Right renal pelvis (tissue), 4 donors: ENCODE data around the gene YARS1. TPM values are rescaled to one million over a fixed set of nuclear protein-coding genes. Genes with fewer than 3 reads are reported as not detected.

Experiments
- DNase-seq, 4 donors: peaks; one replicate each; pipeline ENCODE4 v3.0.0-alpha.2; 2013; ENCODE audit warnings: low read depth in 4 of 4, low spot score in 3 of 4, missing footprints in 1 of 4
- polyA plus RNA-seq, 4 donors: library from polyadenylated mRNA; unstranded; fragments of 120-200 nt; gene quantifications; one replicate each; pipeline ENCODE4 v1.2.1, GENCODE V29; 2013; ENCODE audit not compliant: insufficient read length in 4 of 4

YARS1 gene
- polyA plus RNA-seq, 4 donors: 56.2 to 60.3 (median 59.1) TPM

- no peak for DNase-seq
These were observed 50.7 kb downstream of the YARS1 start for GRCh38 chr1:32766328-32766972.

GRCh38 chr1:32765570-32766327 lies 51.4 kb downstream of the YARS1 start:
- no peak for DNase-seq

GRCh38 chr1:32764826-32765569 lies 52.2 kb downstream of the YARS1 start:
- DNase-seq: no peak

- DNase-seq: no peak
These were observed 53.9 kb downstream of the YARS1 start for GRCh38 chr1:32763221-32763620.

- no peak for DNase-seq
These were observed 55.2 kb downstream of the YARS1 start for GRCh38 chr1:32761936-32762335.

GRCh38 chr1:32761253-32761877 lies 55.8 kb downstream of the YARS1 start:
- no peak for DNase-seq

GRCh38 chr1:32759997-32760623 lies 57.0 kb downstream of the YARS1 start:
- no peak for DNase-seq

- DNase-seq: no peak
These were observed 57.6 kb downstream of the YARS1 start for GRCh38 chr1:32759521-32759981.

GRCh38 chr1:32758795-32759430 lies 58.2 kb downstream of the YARS1 start:
- no peak for DNase-seq

- DNase-seq: no peak
These were observed 58.9 kb downstream of the YARS1 start for GRCh38 chr1:32758177-32758794.

- no peak for DNase-seq
These were observed 59.8 kb downstream of the YARS1 start for GRCh38 chr1:32757213-32757895.

GRCh38 chr1:32755810-32756159 lies 61.4 kb downstream of the YARS1 start:
- no peak for DNase-seq

GRCh38 chr1:32755098-32755809 lies 61.9 kb downstream of the YARS1 start:
- DNase-seq: no peak

GRCh38 chr1:32754317-32755097 lies 62.7 kb downstream of the YARS1 start:
- DNase-seq: no peak

GRCh38 chr1:32753532-32754316 lies 63.4 kb downstream of the YARS1 start:
- peak in 3 of 4 donors; percentile 79 to 81 (median 81) for DNase-seq

GRCh38 chr1:32749771-32750170 lies 67.4 kb downstream of the YARS1 start:
- no peak for DNase-seq

- DNase-seq: no peak
These were observed 67.8 kb downstream of the YARS1 start for GRCh38 chr1:32749332-32749731.
